Measurements from ENCODE around the gene DHRSX. TPM values are rescaled to one million over a fixed set of nuclear protein-coding genes. Genes with fewer than 3 reads are reported as not detected.
"Not testable (repeated sequence)": the region's sequence is repeated elsewhere in the genome, so short reads cannot be mapped to it uniquely, and the experiment has no call there.

Gene DHRSX
- total RNA-seq, 1 donor from 2014 or later, result 37.1 TPM

DNA sequence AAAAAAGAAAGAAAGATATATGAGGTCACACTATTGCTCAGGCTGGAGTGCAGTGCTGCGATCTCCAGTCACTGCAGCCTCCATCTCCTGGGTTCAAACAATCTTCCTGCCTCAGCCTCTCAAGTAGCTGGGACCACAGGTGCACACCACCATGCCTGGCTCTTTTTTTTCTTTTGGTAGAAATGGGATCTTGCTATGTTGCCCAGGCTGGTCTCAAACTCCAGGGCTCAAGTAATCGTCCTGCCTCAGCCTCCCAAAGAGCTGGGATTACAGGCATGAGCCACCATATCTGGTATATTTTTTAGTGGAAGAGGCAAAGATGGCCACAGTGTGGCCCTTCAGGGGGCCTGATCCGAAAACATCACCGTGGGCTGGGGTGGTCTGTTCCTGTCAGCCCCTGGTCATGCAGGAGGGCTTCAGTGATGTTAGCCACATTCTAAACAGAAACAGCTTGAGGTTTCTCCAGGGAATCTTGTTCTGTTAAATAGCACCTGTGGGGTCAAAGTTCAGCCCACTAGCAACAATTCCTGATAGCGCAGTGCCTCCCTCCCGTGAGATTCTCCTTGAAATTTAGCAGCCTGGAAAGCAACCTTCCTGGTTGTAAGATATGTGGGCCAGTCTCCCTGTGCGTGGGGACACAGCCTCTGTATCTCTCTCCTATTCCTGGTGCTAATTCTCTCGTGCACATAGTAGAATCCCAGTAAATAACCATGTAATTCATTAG lies 7.3 kb upstream of the DHRSX start:
- H3K9me3 Mint-ChIP-seq (ENCODE audit: unreplicated experiment), result peaks cover 2% of the 10 kb centered on the region

DNA sequence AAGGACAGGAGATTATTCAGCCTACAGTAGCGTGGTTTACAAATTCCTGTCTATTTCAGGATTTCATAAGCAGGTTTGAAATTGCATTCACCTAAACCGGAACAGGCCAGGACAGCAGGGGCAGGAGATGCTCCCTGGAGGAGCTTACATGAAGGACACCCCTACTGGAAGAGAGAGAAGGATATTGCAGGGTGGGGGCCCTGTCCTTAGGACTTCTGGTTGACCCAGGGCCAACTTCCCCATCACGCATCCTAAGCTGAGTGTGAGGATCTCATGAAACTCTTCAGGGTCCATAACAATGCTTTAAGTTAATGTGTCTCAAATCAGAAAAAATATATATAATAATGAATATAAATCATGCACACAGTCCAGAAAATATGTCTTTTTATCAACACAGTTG lies 6.4 kb upstream of the DHRSX start:
- peaks cover 7% of the 10 kb centered on the region for H3K27me3 Mint-ChIP-seq (ENCODE audit: unreplicated experiment)
- no peak overlapping the region for H3K27ac Mint-ChIP-seq (ENCODE audit: unreplicated experiment)
- H3K9me3 Mint-ChIP-seq (ENCODE audit: unreplicated experiment), result peaks cover 2% of the 10 kb centered on the region
- H3K4me1 Mint-ChIP-seq (ENCODE audit: low read depth, unreplicated experiment), result peaks cover 1% of the 10 kb centered on the region
- no peaks in the 10 kb centered on the region for H3K36me3 Mint-ChIP-seq (ENCODE audit: unreplicated experiment)
- TF ChIP-seq, protein P1, sequence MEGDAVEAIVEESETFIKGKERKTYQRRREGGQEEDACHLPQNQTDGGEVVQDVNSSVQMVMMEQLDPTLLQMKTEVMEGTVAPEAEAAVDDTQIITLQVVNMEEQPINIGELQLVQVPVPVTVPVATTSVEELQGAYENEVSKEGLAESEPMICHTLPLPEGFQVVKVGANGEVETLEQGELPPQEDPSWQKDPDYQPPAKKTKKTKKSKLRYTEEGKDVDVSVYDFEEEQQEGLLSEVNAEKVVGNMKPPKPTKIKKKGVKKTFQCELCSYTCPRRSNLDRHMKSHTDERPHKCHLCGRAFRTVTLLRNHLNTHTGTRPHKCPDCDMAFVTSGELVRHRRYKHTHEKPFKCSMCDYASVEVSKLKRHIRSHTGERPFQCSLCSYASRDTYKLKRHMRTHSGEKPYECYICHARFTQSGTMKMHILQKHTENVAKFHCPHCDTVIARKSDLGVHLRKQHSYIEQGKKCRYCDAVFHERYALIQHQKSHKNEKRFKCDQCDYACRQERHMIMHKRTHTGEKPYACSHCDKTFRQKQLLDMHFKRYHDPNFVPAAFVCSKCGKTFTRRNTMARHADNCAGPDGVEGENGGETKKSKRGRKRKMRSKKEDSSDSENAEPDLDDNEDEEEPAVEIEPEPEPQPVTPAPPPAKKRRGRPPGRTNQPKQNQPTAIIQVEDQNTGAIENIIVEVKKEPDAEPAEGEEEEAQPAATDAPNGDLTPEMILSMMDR (IDR thresholded peaks at IDR 0.05; ENCODE audit: partially characterized antibody, unreplicated experiment), result no peak
- H3K4me3 Mint-ChIP-seq (ENCODE audit: unreplicated experiment), result no peak overlapping the region
- no peak for DNase-seq

More for the DNA sequence above, 7.3 kb upstream of the DHRSX start:
- H3K36me3 Mint-ChIP-seq (ENCODE audit: unreplicated experiment), result no peaks in the 10 kb centered on the region
- peaks cover 1% of the 10 kb centered on the region for H3K4me1 Mint-ChIP-seq (ENCODE audit: low read depth, unreplicated experiment)
- H3K27me3 Mint-ChIP-seq (ENCODE audit: unreplicated experiment), result peaks cover 6% of the 10 kb centered on the region
- TF ChIP-seq, protein P1 (IDR thresholded peaks at IDR 0.05; ENCODE audit: partially characterized antibody, unreplicated experiment), result no peak
- no peak overlapping the region for H3K4me3 Mint-ChIP-seq (ENCODE audit: unreplicated experiment)
- no peak for DNase-seq
- H3K27ac Mint-ChIP-seq (ENCODE audit: unreplicated experiment), result no peak overlapping the region

DNA sequence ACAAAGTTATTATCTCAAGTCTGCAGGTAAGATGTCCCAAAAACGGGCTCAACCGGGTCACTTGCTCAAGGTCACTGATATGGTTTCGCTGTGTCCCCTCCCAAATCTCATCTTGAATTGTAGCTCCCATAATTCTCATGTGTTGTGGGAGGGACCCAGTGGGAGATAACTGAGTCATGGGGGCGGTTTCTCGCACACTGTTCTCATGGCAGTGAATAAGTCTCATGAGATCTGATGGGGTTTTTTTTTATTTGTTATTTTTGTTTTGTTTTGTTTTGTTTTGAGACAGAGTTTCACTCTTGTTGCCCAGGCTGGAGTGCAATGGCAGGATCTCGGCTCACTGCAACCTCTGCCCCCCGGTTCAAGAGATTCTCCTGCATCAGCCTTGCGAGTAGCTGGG lies 4.6 kb upstream of the DHRSX start:
- H3K9me3 Mint-ChIP-seq (ENCODE audit: unreplicated experiment); H3K4me1 Mint-ChIP-seq (ENCODE audit: low read depth, unreplicated experiment); H3K4me3 Mint-ChIP-seq (ENCODE audit: unreplicated experiment); DNase-seq; H3K27me3 Mint-ChIP-seq (ENCODE audit: unreplicated experiment); H3K27ac Mint-ChIP-seq (ENCODE audit: unreplicated experiment); H3K36me3 Mint-ChIP-seq (ENCODE audit: unreplicated experiment): not testable (repeated sequence)

DNA sequence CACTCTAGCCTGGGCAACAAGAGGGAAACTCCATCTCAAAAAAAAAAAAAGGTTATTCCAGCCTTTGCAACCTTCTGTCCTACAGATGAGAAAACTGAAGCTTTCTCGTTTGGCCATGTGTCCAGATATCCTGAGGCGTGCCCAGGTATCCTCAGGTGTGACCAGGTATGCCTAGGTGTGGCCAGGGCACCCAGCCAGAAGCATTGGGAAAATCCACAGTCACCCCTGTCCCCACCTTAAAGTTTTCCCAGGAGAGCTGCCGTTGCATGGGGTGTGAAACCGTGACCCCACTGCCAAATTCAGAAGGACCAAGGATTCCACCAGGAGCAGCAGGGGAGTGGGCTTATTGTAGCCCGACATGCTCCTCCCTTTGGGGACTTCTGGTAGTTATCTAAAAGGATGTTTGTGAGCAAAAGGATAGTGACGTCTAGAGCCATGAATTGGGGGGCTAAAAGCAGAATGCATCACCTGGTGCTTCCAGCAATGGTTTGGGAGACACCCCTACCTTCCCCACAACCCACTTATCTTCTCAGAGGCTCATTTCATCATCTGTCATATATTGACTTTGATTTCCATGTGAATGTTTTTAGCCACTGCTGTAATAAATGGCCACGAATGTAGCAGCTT lies 4.0 kb upstream of the DHRSX start:
- DNase-seq, result no peak
- Mint-ChIP-seq H3K36me3 (ENCODE audit: unreplicated experiment) (no peaks in the 10 kb centered on the region), H3K4me3 (ENCODE audit: unreplicated experiment) (no peak overlapping the region), H3K4me1 (ENCODE audit: low read depth, unreplicated experiment) (peaks cover 1% of the 10 kb centered on the region), H3K27ac (ENCODE audit: unreplicated experiment) (no peak overlapping the region), H3K9me3 (ENCODE audit: unreplicated experiment) (peaks cover 5% of the 10 kb centered on the region), H3K27me3 (ENCODE audit: unreplicated experiment) (peaks cover 7% of the 10 kb centered on the region)
- TF ChIP-seq, protein P1 (IDR thresholded peaks at IDR 0.05; ENCODE audit: partially characterized antibody, unreplicated experiment), result no peak

DNA sequence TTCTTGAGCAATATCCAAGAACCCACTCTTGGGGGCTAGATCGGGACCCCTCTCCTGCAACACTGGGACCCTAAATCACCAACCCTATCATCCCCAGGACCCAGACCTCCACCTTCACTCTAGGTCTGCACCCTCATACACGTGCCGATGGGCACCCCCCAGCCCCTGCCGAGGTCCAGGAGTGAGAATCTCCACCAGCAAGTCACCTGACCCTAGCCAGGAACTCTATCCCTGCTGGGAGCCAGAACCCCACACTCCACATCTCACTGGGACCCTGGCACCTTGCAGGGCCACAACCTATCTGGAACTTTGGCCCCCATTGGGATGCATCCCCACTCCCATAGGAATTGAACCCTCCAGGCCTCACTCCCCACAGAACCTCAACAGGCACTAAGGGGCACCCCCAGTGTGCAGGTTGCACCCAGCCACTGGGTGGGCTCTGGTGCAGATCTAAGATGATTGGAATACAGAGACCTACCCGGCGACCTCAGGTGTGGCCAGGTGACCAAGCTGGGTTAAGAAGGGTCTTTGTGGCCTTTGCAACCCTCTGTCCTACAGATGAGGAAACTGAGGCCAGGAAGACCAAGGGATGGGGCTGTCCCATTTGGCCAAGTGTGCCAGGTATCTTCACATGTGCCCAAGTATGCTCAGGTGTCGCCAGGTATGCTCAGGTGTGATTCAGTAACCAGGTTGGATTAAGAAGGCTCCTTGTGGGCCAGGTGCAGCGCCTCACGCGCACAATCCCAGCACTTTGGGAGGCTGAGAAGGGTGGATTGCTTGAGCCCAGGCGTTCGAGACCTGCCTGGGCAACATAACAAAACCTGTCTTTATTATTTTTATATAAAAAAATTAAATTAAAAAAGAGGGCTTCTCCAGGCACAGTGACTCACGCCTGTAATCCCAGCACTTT lies 3.1 kb upstream of the DHRSX start:
- Mint-ChIP-seq H3K27me3 (ENCODE audit: unreplicated experiment) (peaks cover 9% of the 10 kb centered on the region), H3K4me1 (ENCODE audit: low read depth, unreplicated experiment) (peaks cover 1% of the 10 kb centered on the region), H3K27ac (ENCODE audit: unreplicated experiment) (no peak overlapping the region), H3K9me3 (ENCODE audit: unreplicated experiment) (peaks cover 5% of the 10 kb centered on the region), H3K4me3 (ENCODE audit: unreplicated experiment) (no peak overlapping the region), H3K36me3 (ENCODE audit: unreplicated experiment) (no peaks in the 10 kb centered on the region)
- TF ChIP-seq, protein P1 (IDR thresholded peaks at IDR 0.05; ENCODE audit: partially characterized antibody, unreplicated experiment), result no peak
- no peak for DNase-seq
